GM19025 (cell line): ENCODE measurements around the gene TRAF3IP3.

Experiments used
- ATAC-seq: cut with Tn5 transposase; IDR thresholded peaks from one replicate; pipeline ENCODE4 v1.9.1; 2021; ENCODE audit warnings: mild to moderate bottlenecking, low read depth, moderate library complexity; ENCODE audit not compliant: unreplicated experiment

The TRAF3IP3 gene

DNA sequence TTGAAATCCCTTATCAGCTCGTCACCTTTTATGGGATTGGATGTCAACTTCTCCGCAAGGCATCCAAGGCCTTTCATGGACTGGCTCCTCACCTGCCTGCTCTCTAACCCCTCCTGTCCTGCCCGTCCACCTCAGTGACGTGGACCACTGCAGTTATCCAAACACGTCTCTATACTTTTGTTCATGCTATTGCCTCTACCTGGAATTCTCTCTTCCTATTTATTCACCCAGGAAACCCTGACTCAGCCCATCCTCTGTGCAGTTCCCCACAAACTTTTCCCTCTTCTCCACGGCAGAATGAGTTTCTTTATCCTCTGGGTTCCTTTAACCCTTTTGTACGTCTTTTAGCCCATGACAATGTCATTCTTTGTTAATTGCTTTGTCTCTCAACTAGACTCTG lies 66.9 kb downstream of the TRAF3IP3 start:
- no peak for ATAC-seq

DNA sequence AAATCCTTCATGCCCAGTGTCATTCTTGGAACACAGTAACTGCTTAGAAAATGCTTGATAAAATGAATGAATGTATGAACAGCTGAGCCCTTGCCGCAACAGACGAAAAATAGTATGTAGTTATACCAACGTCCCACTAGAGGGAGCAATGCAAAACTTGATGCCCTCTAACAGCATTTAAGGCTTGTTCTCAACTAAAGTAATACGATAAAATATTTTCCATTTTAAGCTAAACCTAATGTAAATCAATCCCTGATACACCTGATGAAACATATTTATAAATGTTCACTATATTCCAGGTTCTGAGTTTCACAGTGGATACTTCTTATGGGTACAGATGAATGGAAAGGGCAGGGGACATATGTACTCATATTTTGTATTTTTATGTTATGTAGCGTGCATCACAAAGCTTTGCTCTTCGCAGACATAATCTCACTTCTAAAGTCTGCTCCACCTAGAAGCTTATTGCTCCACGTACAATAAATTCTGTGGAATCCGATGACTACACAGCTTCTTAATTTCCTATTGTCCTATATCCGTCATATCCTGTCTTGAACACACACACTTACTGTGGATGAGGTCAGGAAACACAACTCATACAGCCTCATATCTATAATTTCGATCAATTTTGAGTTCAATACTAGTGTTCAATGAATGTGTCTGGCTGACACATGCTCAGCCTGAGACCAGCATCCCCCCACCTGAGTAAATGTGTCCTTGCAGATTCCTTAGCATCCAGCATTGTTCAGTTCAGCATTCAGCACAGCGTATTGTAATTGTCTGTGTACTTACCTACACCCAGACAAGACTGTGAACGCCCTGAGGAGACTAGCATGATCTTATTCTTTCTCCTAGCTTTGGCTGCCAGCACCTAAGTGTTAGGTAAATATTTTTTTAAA lies 67.5 kb downstream of the TRAF3IP3 start:
- no peak for ATAC-seq

DNA sequence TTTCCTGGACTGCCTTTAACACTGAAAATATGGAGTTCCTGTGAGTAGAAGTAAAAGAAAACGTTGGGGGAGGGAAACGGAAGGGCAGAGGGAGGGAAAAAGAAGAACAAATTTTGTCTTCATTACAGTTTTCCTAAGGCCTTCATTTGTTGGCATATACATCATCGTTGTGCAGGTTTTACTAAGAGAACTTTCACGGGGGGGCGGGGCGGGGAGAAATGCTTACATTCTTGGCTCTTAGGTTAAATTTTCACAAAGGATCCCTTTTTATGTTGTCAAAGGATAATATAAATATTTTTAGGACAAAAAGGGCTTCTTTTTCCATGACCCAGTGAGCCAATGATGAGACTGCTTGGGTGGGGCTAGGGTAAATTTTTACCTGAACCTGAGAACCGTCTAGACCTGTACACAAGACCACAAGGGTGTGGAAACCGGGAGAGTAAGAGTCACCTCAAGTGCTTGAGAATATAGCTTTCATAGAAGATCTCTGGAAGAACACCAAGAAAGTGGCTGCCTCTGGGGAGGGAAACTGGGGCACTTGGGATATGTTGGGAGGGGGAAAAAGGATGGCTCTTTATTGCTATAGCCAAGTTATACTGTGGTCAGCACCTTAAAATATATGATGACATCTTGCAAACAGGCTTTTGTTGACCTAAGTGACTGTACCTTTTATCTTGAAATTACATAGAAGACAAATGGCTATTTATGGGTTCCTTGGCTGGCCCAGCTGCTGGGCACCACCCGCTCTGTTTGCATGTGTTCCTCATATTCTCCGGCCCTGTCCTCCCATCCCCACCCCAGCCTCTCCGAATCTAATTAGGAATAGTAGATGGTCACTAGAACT lies 70.0 kb downstream of the TRAF3IP3 start:
- no peak for ATAC-seq

DNA sequence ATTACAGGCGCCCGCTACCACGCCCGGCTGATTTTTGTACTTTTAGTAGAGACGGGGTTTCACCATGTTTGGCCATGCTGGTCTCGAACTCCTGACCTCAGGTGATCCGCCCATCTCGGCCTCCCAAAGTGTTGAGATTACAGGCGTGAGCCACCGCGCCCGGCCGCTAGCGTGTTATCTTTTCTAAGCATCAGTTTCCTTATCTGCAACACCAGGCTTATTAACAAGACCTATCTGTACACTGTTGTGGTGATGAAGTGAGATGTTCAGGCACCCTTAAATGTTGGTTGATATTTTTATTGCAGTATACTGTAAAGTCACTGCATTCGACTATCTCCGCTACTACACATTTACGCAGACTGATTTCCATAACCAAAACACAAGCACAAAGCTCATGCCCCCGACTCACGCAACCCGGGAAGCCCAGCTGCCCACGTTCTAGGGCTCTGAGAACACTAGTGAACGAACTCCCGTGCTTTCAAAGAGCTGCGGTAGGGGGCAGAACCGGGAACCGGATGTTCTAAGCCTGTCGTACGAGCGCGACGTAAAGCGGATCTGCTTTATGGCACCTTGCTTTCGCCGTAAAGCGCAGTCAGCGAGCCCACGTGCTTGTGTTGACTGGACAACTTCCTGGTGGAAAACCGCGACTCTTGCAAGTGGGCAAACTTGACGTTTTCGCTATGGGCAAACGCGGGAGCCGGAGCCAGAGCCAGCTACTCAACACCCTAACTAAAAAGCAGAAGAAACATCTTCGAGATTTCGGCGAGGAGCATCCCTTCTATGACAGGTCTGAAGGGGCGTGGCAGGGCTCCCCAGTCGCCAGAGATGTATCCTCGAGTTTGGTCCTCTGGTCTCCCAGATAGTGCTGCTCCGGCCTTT lies 71.8 kb downstream of the TRAF3IP3 start, which contains the start of gene UTP25:
Gene UTP25, plus strand, starts transcription at position 589 of the 879 bp plus-strand sequence. Its CDS starts 92 bp downstream, at position 681.
- peak; percentile 92 for ATAC-seq

DNA sequence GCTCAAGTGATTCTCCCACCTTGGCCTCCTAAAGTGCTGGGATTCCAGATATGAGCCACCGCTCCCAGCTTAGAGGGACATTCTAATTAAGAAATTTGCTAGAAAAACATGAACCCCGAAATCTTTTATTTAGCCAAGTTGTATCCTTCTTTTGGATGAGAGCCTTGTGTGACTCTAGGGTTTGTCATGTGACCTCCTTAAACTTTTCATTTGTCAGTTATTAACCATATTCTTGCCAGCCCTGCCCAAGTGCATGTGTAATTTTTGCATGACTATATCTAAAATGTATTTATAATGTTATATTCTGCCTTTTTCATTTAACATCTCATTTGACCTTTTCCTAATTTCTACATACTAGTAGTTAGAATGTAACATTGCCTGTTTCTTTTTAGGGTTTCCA lies 73.9 kb downstream of the TRAF3IP3 start:
- no peak for ATAC-seq

DNA sequence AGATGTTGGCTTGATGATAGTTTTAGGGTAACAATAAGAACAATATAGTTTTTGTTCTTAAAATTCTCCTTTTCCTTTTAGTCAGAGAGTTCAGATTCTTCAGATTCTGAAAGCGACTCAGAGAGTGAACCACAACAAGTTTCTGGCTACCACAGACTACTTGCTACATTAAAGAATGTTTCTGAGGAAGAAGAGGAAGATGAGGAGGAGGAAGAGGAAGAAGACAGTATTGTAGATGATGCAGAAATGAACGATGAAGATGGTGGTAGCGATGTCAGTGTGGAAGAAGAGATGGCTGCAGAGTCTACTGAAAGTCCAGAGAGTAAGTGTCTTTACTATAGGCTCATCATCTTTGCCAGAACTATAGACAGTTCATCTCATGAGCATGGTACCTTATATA lies 74.9 kb downstream of the TRAF3IP3 start:
- no peak for ATAC-seq

DNA sequence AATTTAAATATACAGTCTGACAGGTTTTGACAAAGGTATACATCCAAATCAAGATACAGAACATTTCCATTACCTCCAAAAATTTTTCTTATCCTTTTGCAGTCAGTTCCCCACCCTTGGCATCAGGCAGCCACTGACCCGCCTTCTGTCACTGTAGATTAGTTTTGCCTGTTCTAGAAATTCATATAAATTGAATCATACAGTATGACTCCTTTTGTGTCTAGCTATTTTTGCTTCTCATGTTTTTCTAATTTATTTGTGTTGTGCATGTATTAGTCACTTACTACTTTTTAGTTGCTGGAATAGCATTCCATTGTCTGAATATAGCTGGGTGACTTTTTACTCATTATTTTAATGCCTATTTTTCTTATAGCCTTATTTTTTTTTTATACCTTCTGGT lies 75.8 kb downstream of the TRAF3IP3 start:
- no peak for ATAC-seq
